Measurements from ENCODE around the gene FIBCD1. TPM values are rescaled to one million over a fixed set of nuclear protein-coding genes. Genes with fewer than 3 reads are reported as not detected.

Gene FIBCD1
- total RNA-seq, 1 experiment from 2014 or later, result 1.4 TPM

DNA sequence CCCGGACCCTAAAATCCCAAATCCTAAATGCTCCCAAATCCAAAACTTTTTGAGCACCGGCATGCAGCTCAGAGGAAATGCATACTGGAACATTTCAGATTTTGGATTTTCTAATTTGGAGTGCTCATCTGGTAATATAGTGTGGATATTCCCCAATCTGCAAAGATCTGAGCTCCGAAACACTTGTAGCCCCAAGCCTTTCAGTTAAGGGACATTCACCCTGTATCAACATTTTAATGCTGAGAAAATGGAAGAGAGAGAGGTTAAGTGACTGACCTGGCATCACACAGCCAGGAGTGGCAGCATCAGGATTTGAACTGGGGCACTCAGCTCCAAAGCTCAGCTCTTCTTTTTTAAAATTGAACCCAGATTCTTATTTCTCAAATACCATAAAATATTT lies 73.1 kb downstream of the FIBCD1 start:
- TF ChIP-seq CTCF (IDR thresholded peaks at IDR 0.05; ENCODE audit: unreplicated experiment), result no peak
- Mint-ChIP-seq H3K4me1 (ENCODE audit: low read depth, unreplicated experiment) (peaks cover 8% of the 10 kb centered on the region), H3K27ac (ENCODE audit: unreplicated experiment) (no peak overlapping the region), H3K4me3 (ENCODE audit: low read depth, unreplicated experiment) (no peak overlapping the region), H3K36me3 (ENCODE audit: insufficient read depth, unreplicated experiment) (peaks cover 6% of the 10 kb centered on the region), H3K27me3 (ENCODE audit: unreplicated experiment) (no peaks in the 10 kb centered on the region), H3K9me3 (ENCODE audit: low read depth, unreplicated experiment) (no peaks in the 10 kb centered on the region)
- BruUV-seq (replicated peaks), result no TSS peak
- intact Hi-C loops (cut with micrococcal nuclease; ENCODE audit: unreplicated experiment), result loop anchor here (2.0 to 5.0 kb wide), 4 partner anchors 73 to 181 kb away; partner anchors contain the start of gene FIBCD1
- no peak for DNase-seq
- CTCF ChIA-PET, result interaction anchor here (0.7 to 1.0 kb wide), 7 partner anchors 54 to 165 kb away, joined by 3 to 9 read pairs (median 5); no protein-coding TSS in a partner anchor

- TF ChIP-seq CTCF (IDR thresholded peaks at IDR 0.05; ENCODE audit: unreplicated experiment), result no peak
- no peaks in the 10 kb centered on the region for H3K9me3 Mint-ChIP-seq (ENCODE audit: low read depth, unreplicated experiment)
- BruUV-seq (replicated peaks), result no TSS peak
- H3K27me3 Mint-ChIP-seq (ENCODE audit: unreplicated experiment), result no peaks in the 10 kb centered on the region
- H3K4me3 Mint-ChIP-seq (ENCODE audit: low read depth, unreplicated experiment), result no peak overlapping the region
- CTCF ChIA-PET, result no interaction called here
- H3K4me1 Mint-ChIP-seq (ENCODE audit: low read depth, unreplicated experiment), result peaks cover 8% of the 10 kb centered on the region
- H3K36me3 Mint-ChIP-seq (ENCODE audit: insufficient read depth, unreplicated experiment), result peaks cover 6% of the 10 kb centered on the region
- no peak for DNase-seq
- intact Hi-C loops (cut with micrococcal nuclease; ENCODE audit: unreplicated experiment), result no loop called here
- H3K27ac Mint-ChIP-seq (ENCODE audit: unreplicated experiment), result no peak overlapping the region
These were observed 74.5 kb downstream of the FIBCD1 start for GRCh38 chr9:130864541-130864940.

GRCh38 chr9:130862747-130863146 lies 76.3 kb downstream of the FIBCD1 start:
- BruUV-seq (replicated peaks), result no TSS peak
- Mint-ChIP-seq H3K9me3 (ENCODE audit: low read depth, unreplicated experiment) (no peaks in the 10 kb centered on the region), H3K4me1 (ENCODE audit: low read depth, unreplicated experiment) (peaks cover 8% of the 10 kb centered on the region), H3K27ac (ENCODE audit: unreplicated experiment) (no peak overlapping the region), H3K36me3 (ENCODE audit: insufficient read depth, unreplicated experiment) (peaks cover 6% of the 10 kb centered on the region), H3K4me3 (ENCODE audit: low read depth, unreplicated experiment) (no peak overlapping the region), H3K27me3 (ENCODE audit: unreplicated experiment) (no peaks in the 10 kb centered on the region)
- DNase-seq, result no peak
- no peak for TF ChIP-seq CTCF (IDR thresholded peaks at IDR 0.05; ENCODE audit: unreplicated experiment)
- CTCF ChIA-PET, result no interaction called here
- intact Hi-C loops (cut with micrococcal nuclease; ENCODE audit: unreplicated experiment), result loop anchor here (1.0 kb wide), 1 partner anchor 91 kb away; no protein-coding TSS in a partner anchor

- Mint-ChIP-seq H3K36me3 (ENCODE audit: insufficient read depth, unreplicated experiment) (peaks cover 6% of the 10 kb centered on the region), H3K9me3 (ENCODE audit: low read depth, unreplicated experiment) (no peaks in the 10 kb centered on the region), H3K4me3 (ENCODE audit: low read depth, unreplicated experiment) (no peak overlapping the region), H3K27me3 (ENCODE audit: unreplicated experiment) (no peaks in the 10 kb centered on the region), H3K27ac (ENCODE audit: unreplicated experiment) (no peak overlapping the region), H3K4me1 (ENCODE audit: low read depth, unreplicated experiment) (peaks cover 8% of the 10 kb centered on the region)
- no peak for DNase-seq
- intact Hi-C loops (cut with micrococcal nuclease; ENCODE audit: unreplicated experiment), result no loop called here
- BruUV-seq (replicated peaks), result no TSS peak
- CTCF ChIA-PET, result interaction anchor here (0.5 kb wide), 1 partner anchor 14 kb away, joined by 5 read pairs; no protein-coding TSS in a partner anchor
- no peak for TF ChIP-seq CTCF (IDR thresholded peaks at IDR 0.05; ENCODE audit: unreplicated experiment)
These were observed 76.8 kb downstream of the FIBCD1 start for GRCh38 chr9:130862217-130862616.

Measured in Calu3 (cell line).